Retinal pigment epithelial cell (primary cell): ENCODE results near the gene HSPB1.
"Not testable (repeated sequence)": the region's sequence is repeated elsewhere in the genome, so short reads cannot be mapped to it uniquely, and the experiment has no call there.

ENCODE experiments used
- DNase-seq: peaks from one replicate; pipeline ENCODE4 v3.0.0-alpha.2; 2010; ENCODE audit warnings: low read depth
- H3K4me3 ChIP-seq: 2 replicates; pipeline ENCODE4 v1.5.1; 2011; ENCODE audit warnings: mild to moderate bottlenecking, low read length, control low read depth, moderate library complexity
- CTCF ChIP-seq: conservative IDR thresholded peaks from 2 replicates; pipeline ENCODE4 v1.5.1; 2011; ENCODE audit warnings: low read depth, low read length, control low read depth, inconsistent platforms

HSPB1 gene

GRCh38 chr7:76301000-76301399 is 1.5 kb upstream of the HSPB1 start:
- no peak for DNase-seq
- no peak for TF ChIP-seq CTCF
- H3K4me3 ChIP-seq, result no peak overlapping the region

GRCh38 chr7:76303202-76304147 is 1.0 kb downstream of the HSPB1 start:
- DNase-seq, result peak; percentile 92
- peak overlapping the region; percentile 87 for H3K4me3 ChIP-seq
- TF ChIP-seq CTCF, result no peak

- no peak overlapping the region for H3K4me3 ChIP-seq
- DNase-seq, result no peak
- no peak for TF ChIP-seq CTCF
Observed at GRCh38 chr7:76304888-76305375, 2.5 kb downstream of the HSPB1 start.

- DNase-seq, H3K4me3 ChIP-seq: not testable (repeated sequence)
Observed at GRCh38 chr7:76308874-76309273, 6.4 kb downstream of the HSPB1 start.

- not testable (repeated sequence) for DNase-seq, H3K4me3 ChIP-seq
Observed at GRCh38 chr7:76309341-76310101, 7.0 kb downstream of the HSPB1 start.

- no peak for DNase-seq
- H3K4me3 ChIP-seq, result no peak overlapping the region
- no peak for TF ChIP-seq CTCF
Observed at GRCh38 chr7:76310102-76310957, 7.9 kb downstream of the HSPB1 start.

GRCh38 chr7:76311838-76312237 is 9.4 kb downstream of the HSPB1 start:
- not testable (repeated sequence) for DNase-seq, H3K4me3 ChIP-seq

GRCh38 chr7:76314042-76314721 is 11.7 kb downstream of the HSPB1 start:
- DNase-seq, result no peak

GRCh38 chr7:76314740-76315139 is 12.3 kb downstream of the HSPB1 start:
- H3K4me3 ChIP-seq, DNase-seq: not testable (repeated sequence)

More at GRCh38 chr7:76314042-76314721, 11.7 kb downstream of the HSPB1 start:
- TF ChIP-seq CTCF, result peak; percentile 100
- no peak overlapping the region for H3K4me3 ChIP-seq
